Left lung (tissue), 10 donors: ENCODE measurements around the gene FAU. TPM values are rescaled to one million over a fixed set of nuclear protein-coding genes. Genes with fewer than 3 reads are reported as not detected.

Experiments
- ATAC-seq: fragments of 200-7000 bp; cut with Tn5 transposase; one replicate; pipeline ENCODE4 v1.9.1; 2020; ENCODE audit warnings: moderate library complexity
- DNase-seq, 4 donors: peaks; one replicate each; pipeline ENCODE4 v3.0.0-alpha.2; 2013 to 2020
- H3K27ac ChIP-seq, 2 donors: fragments of 200-600 bp; sonication (generic) in 1 of 2; one replicate each; pipeline versions ENCODE4 v1.5.0 to v1.8.0; 2020 to 2021
- H3K27me3 ChIP-seq, 2 donors: fragments of 200-600 bp; sonication (generic) in 1 of 2; one replicate each; pipeline versions ENCODE4 v1.5.0 to v1.8.0; 2020 to 2021
- H3K36me3 ChIP-seq, 2 donors: fragments of 200-600 bp; sonication (generic) in 1 of 2; one replicate each; pipeline versions ENCODE4 v1.5.0 to v1.8.0; 2020 to 2021
- H3K4me1 ChIP-seq, 2 donors: fragments of 200-600 bp; one replicate each; pipeline ENCODE4 v1.8.0; 2021
- H3K4me3 ChIP-seq, 2 donors: fragments of 200-600 bp; sonication (generic) in 1 of 2; one replicate each; pipeline versions ENCODE4 v1.5.0 to v1.8.0; 2020 to 2021; ENCODE audit warnings: mild to moderate bottlenecking in 1 of 2
- H3K9me3 ChIP-seq, 2 donors: fragments of 200-600 bp; sonication (generic) in 1 of 2; one replicate each; pipeline versions ENCODE4 v1.5.0 to v1.8.0; 2020 to 2021
- intact Hi-C, 2 donors: fragments of 100-400 bp; cut with DNase I; formaldehyde crosslinking; loops; one replicate each; pipeline versions ENCODE4 v1.11.2 to v1.14.2; 2022
- polyA plus RNA-seq, 6 donors: library from polyadenylated mRNA; unstranded; fragments of 120-200 nt; gene quantifications; one replicate each; pipeline ENCODE4 v1.2.1, GENCODE V29; 2013; ENCODE audit not compliant: insufficient read length in 6 of 6
- total RNA-seq, 2 donors: library from RNA; stranded (reverse); fragmentation: NEBNext Ultra II Directional; extraction: Animal tissue kit (Norgen Biotek cat#: 25700); gene quantifications; one replicate each; pipeline ENCODE4 v1.2.1, GENCODE V29; 2021
- TF ChIP-seq, protein P1 (sequence below), 2 donors: fragments of 200-600 bp; sonication (generic) in 1 of 2; IDR thresholded peaks; one replicate each; pipeline versions ENCODE4 v1.5.0 to v1.8.0; 2021; ENCODE audit warnings: antibody characterized with exemption in 2 of 2
- donor health status: DM: no; HTN: yes; CAD: no.
- donor health status: DM: no; HTN: no; CAD: no.

FAU gene
- total and polyA plus RNA-seq, 8 donors = 621 to 1,036 (median 818) TPM

DNA sequence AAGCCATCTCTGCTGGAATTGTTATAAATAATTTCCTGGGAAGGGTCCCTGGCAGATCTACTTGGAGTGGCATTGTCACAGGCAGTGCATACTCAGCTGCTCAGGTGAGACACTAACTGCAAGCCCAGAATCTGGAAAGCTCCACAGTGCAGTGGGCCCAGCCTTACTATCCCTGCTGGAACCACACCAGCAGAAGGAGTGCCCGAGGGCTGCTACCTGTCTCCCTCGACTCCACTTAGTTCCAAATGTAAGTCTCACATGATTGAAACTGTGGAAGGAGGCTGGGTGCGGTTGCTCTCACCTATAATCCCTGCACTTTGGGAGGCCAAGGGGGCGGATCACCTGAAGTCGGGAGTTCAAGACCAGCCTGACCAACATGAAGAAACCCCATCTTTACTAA, 26.7 kb upstream of the FAU start:
- DNase-seq = no peak
- Histone ChIP-seq H3K4me1 (peaks cover 14 to 28% of the 10 kb centered on the region in 2 donors), H3K27ac (no peak overlapping the region), H3K36me3 (no peaks in the 10 kb centered on the region), H3K4me3 (no peak overlapping the region), H3K9me3 (no peaks in the 10 kb centered on the region), H3K27me3 (no peaks in the 10 kb centered on the region)
- no peak for ATAC-seq
- TF ChIP-seq, protein P1, sequence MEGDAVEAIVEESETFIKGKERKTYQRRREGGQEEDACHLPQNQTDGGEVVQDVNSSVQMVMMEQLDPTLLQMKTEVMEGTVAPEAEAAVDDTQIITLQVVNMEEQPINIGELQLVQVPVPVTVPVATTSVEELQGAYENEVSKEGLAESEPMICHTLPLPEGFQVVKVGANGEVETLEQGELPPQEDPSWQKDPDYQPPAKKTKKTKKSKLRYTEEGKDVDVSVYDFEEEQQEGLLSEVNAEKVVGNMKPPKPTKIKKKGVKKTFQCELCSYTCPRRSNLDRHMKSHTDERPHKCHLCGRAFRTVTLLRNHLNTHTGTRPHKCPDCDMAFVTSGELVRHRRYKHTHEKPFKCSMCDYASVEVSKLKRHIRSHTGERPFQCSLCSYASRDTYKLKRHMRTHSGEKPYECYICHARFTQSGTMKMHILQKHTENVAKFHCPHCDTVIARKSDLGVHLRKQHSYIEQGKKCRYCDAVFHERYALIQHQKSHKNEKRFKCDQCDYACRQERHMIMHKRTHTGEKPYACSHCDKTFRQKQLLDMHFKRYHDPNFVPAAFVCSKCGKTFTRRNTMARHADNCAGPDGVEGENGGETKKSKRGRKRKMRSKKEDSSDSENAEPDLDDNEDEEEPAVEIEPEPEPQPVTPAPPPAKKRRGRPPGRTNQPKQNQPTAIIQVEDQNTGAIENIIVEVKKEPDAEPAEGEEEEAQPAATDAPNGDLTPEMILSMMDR (IDR thresholded peaks at IDR 0.05) = no peak
- intact Hi-C loops = no loop called here

- Histone ChIP-seq H3K27me3 (no peaks in the 10 kb centered on the region), H3K9me3 (no peaks in the 10 kb centered on the region), H3K36me3 (no peaks in the 10 kb centered on the region), H3K4me3 (no peak overlapping the region), H3K4me1 (peaks cover 14 to 28% of the 10 kb centered on the region in 2 donors), H3K27ac (no peak overlapping the region)
- intact Hi-C loops = no loop called here
- DNase-seq = no peak
- TF ChIP-seq, protein P1 (IDR thresholded peaks at IDR 0.05) = no peak
- ATAC-seq = no peak
Observed at GRCh38 chr11:65147352-65148075, 25.6 kb upstream of the FAU start.

- Histone ChIP-seq H3K27me3 (no peaks in the 10 kb centered on the region), H3K4me1 (no peaks in the 10 kb centered on the region), H3K9me3 (no peaks in the 10 kb centered on the region), H3K36me3 (no peaks in the 10 kb centered on the region), H3K4me3 (no peak overlapping the region), H3K27ac (no peak overlapping the region)
- TF ChIP-seq, protein P1 (IDR thresholded peaks at IDR 0.05) = no peak
- intact Hi-C loops = no loop called here
- ATAC-seq = no peak
- no peak for DNase-seq
Observed at GRCh38 chr11:65141896-65142494, 20.1 kb upstream of the FAU start.

DNA sequence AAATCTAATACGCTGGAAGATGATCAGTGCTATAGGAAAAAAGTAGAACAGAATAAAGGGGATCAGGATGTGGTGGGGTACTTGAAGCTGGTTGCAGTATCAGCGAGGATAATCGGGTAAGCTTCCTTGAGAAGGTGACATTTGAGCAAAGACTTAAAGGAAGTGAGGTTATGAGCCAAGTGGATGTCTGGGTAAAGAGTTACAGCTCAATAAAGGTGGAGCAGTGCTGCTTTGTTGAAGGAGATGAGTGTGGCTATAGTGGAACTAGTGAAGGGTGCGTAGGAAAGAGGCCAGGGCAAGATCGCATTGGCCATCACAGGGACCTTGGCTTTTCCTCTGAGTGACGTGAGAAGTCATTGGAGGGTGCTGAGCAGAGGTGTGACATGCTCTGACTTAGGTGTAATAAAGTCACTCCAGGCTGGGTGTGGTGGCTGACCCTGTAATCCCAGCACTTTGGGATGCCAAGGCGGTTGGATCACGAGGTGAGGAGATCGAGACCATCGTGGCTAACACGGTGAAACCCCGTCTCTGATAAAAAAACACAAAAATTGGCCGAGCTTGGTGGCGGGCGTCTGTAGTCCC, 14.7 kb upstream of the FAU start:
- TF ChIP-seq, protein P1 (IDR thresholded peaks at IDR 0.05) = no peak
- peaks cover 0 to 14% of the 10 kb centered on the region in 2 donors for H3K36me3 ChIP-seq
- H3K27ac ChIP-seq = no peak overlapping the region
- H3K4me1 ChIP-seq = peaks cover 16 to 32% of the 10 kb centered on the region in 2 donors
- no peak overlapping the region for H3K4me3 ChIP-seq
- no peaks in the 10 kb centered on the region for H3K27me3 ChIP-seq
- intact Hi-C loops = no loop called here
- ATAC-seq (no peak), DNase-seq (no peak)
- no peaks in the 10 kb centered on the region for H3K9me3 ChIP-seq

DNA sequence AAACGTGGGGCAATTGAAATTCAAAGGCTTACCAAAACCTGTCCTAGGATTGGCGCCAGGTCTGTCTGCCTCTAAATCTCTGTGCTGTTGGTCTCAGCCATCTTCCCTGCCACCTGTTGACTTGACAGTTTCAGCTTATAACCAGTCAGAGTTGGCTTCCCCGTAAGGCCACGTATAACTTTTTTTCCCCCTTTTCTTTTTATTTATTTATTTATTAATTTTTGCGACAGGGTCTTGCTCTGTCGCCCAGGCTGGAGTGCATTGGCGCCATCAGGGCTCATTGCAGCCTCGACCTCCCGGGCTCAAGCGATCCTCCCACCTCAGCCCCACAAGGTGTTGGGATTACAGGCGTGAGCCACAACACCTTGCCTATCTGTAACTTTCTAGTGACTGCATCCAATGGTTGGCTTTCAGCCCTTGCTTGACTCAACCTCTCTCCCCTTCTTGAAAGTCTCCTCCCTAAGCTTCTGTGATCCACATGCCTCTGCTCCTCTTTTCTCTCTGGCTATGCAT, 13.8 kb upstream of the FAU start:
- Histone ChIP-seq H3K36me3 (peaks cover 0 to 23% of the 10 kb centered on the region in 2 donors), H3K9me3 (no peaks in the 10 kb centered on the region), H3K4me1 (peaks cover 16 to 32% of the 10 kb centered on the region in 2 donors), H3K4me3 (peak overlapping the region; percentile 84 to 98), H3K27me3 (no peaks in the 10 kb centered on the region), H3K27ac (peak overlapping the region; percentile 98)
- intact Hi-C loops = no loop called here
- TF ChIP-seq, protein P1 (IDR thresholded peaks at IDR 0.05) = no peak
- ATAC-seq (no peak), DNase-seq (peak in 1 of 4 donors; percentile 21)
